Glutamatergic neuron (in vitro differentiated cells): Measurements from ENCODE around the gene CEP350. TPM values are rescaled to one million over a fixed set of nuclear protein-coding genes. Genes with fewer than 3 reads are reported as not detected.

Experiments used
- DNase-seq: peaks from one replicate; pipeline ENCODE4 v3.0.0; 2022
- H3K27ac Mint-ChIP-seq: one replicate; pipeline ENCODE4 v1.8.0; 2020; ENCODE audit warnings: mild to moderate bottlenecking, mixed read lengths, inconsistent platforms; ENCODE audit not compliant: unreplicated experiment
- H3K27me3 Mint-ChIP-seq: one replicate; pipeline ENCODE4 v1.8.0; 2020; ENCODE audit warnings: mild to moderate bottlenecking, moderate library complexity, mixed read lengths, inconsistent platforms; ENCODE audit not compliant: unreplicated experiment
- H3K36me3 Mint-ChIP-seq: one replicate; pipeline ENCODE4 v1.8.0; 2020; ENCODE audit warnings: mild to moderate bottlenecking, mixed read lengths, inconsistent platforms; ENCODE audit not compliant: unreplicated experiment
- H3K4me1 Mint-ChIP-seq: one replicate; pipeline ENCODE4 v1.8.0; 2020; ENCODE audit warnings: mild to moderate bottlenecking, low read depth, mixed read lengths, inconsistent platforms; ENCODE audit not compliant: unreplicated experiment
- H3K4me3 Mint-ChIP-seq: one replicate; pipeline ENCODE4 v1.8.0; 2020; ENCODE audit warnings: mild to moderate bottlenecking, mixed read lengths, inconsistent platforms; ENCODE audit not compliant: unreplicated experiment
- H3K9me3 Mint-ChIP-seq: one replicate; pipeline ENCODE4 v1.8.0; 2020; ENCODE audit warnings: mild to moderate bottlenecking, moderate library complexity, mixed read lengths, inconsistent platforms; ENCODE audit not compliant: unreplicated experiment
- CTCF ChIP-seq: fragments of 200-600 bp; sonication (generic); IDR thresholded peaks from one replicate; pipeline ENCODE4 v1.5.0; 2021; ENCODE audit not compliant: partially characterized antibody, unreplicated experiment
- total RNA-seq: library from RNA; stranded (reverse); fragmentation: NEBNext Ultra II Directional; extraction: Animal tissue kit (Norgen Biotek cat#: 25700); gene quantifications from one replicate; pipeline ENCODE4 v1.2.1, GENCODE V29; 2021; ENCODE audit not compliant: unreplicated experiment

Gene CEP350
- total RNA-seq, 1 donor from 2014 or later = 36.6 TPM

GRCh38 chr1:179971563-179972496 is 17.2 kb downstream of the CEP350 start:
- Mint-ChIP-seq H3K9me3 (peaks cover 1% of the 10 kb centered on the region), H3K36me3 (no peaks in the 10 kb centered on the region), H3K4me1 (peaks cover 2% of the 10 kb centered on the region), H3K4me3 (no peak overlapping the region), H3K27me3 (no peaks in the 10 kb centered on the region), H3K27ac (no peak overlapping the region)
- no peak for TF ChIP-seq CTCF
- no peak for DNase-seq

DNA sequence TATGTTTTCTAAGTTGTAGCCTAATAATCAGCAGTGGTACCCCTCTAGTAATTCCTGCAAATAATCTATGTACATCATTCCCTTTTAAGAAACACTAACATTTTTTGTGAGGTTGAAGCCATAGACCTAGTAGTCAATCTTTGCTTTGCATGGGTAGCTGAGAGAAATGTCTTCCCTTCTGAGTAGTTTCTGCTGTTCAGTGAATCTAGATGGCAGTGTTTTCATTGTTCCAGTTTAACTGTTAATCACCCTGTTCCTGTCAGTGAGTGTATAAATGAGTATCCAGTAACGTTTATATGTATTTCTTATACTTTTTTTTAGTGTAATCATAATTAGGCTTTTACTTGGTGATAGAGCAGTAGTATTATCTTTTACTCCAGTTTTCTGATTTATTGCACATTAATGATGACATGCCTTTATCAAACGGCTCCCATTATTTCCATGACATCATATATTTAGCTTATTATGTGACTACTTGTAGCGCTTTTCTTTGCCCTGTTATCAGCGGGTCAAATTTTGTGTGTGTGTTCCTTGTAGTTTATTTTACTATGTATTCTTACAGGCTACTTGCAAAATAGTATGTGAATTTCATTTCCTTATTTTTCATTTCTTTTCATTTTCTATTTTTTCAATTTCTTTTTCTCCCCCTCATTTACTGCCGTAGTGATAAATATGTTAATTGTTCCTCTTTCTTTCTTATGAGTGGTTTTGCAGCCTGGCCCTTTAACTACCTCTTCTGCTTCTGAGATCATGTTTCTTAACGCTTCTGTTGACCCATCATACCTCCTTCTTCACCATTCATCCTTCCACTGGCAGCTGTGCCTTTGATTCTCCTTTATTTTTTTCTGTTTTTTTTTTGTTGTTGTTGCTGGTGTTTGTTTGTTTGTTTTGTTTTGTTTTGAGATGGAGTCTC is 18.8 kb downstream of the CEP350 start:
- no peaks in the 10 kb centered on the region for H3K9me3 Mint-ChIP-seq
- no peak for TF ChIP-seq CTCF
- no peaks in the 10 kb centered on the region for H3K27me3 Mint-ChIP-seq
- no peak overlapping the region for H3K27ac Mint-ChIP-seq
- H3K4me1 Mint-ChIP-seq = peaks cover 7% of the 10 kb centered on the region
- no peaks in the 10 kb centered on the region for H3K36me3 Mint-ChIP-seq
- DNase-seq = no peak
- H3K4me3 Mint-ChIP-seq = no peak overlapping the region

DNA sequence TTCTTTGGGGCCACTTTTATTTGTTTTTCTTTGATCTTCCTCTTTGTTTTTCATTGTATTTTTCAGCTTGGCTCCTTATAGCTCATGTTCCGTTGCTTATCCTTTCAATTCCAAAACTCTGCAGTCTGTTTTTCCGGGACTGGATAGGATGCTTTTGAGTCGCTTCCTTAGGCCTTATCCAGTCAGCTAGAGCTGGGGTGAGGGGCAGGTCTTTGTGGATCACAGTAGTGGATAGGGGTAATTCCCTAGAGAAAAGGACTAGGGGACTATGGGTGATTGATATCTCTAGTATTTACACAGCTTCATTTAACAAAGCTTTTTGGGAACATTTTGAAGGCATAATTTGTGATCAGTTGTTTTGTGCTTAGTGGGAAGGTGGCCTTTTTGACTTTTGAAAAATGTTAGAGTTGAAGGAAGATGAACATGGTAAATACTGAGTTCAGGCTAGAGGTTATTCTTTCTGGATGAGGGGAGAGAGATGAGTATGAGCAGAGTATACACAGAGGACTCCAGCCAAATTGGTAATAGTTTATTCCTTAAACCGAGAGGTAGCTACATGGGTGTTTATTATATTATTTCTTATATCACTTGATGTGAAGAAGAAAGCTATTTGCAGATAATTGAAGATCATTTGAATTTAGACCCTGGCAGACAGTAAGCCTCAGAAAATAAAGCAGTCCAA is 22.5 kb downstream of the CEP350 start:
- Mint-ChIP-seq H3K4me3 (no peak overlapping the region), H3K9me3 (peaks cover 2% of the 10 kb centered on the region), H3K27me3 (no peaks in the 10 kb centered on the region), H3K27ac (no peak overlapping the region), H3K4me1 (peaks cover 9% of the 10 kb centered on the region), H3K36me3 (no peaks in the 10 kb centered on the region)
- TF ChIP-seq CTCF = no peak
- DNase-seq = no peak

DNA sequence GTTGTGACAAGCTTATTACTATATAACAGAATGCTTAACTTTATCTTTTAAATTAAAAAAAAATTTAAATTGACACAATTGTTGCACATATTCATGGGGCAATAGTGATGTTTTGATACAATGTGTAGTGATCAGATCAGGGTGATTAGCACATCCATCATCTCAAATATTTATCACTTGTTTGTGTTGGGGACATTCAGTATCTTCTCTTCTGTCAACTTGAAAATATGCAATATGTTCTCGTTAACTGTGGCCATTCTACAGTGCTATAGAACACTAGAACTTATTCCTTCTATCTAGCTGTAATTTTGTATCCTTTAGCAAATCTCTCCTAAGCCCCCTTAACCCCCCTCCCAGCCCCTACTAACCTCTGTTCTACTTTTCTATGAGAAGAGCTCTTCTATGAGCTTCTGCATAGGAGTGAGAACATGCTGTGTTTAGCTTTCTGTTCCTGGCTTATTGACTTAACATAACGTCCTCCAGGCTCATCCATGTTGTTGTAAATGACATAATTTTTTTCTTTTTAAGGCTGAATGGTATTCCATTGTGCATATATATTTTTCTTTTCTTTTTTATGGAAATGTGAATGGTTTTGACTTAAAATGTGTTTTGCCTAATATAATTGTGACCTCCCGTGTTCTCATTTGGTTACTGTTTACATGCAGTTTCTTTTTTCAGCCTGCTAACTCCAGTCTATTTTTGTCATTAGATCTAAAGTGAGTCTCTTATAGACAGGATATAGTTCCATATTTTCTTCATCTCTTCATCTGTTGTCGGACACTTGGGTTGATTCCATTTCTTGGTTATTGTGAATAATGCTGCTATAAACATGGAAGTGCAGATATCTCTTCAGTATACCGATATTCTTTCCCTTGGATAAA is 23.8 kb downstream of the CEP350 start:
- peaks cover 9% of the 10 kb centered on the region for H3K4me1 Mint-ChIP-seq
- no peaks in the 10 kb centered on the region for H3K27me3 Mint-ChIP-seq
- H3K27ac Mint-ChIP-seq = no peak overlapping the region
- no peak for TF ChIP-seq CTCF
- no peak for DNase-seq
- H3K36me3 Mint-ChIP-seq = no peaks in the 10 kb centered on the region
- peaks cover 2% of the 10 kb centered on the region for H3K9me3 Mint-ChIP-seq
- H3K4me3 Mint-ChIP-seq = no peak overlapping the region
